Activated naive CD4-positive, alpha-beta T cell (primary cell): ENCODE measurements around the gene MRPL19.

Source experiments
- DNase-seq, 4 experiments: peaks; one replicate each; lab custom pipeline; 2025; lab: John Stamatoyannopoulos, UW

MRPL19 gene

GRCh38 chr2:75616406-75616805 lies 30.2 kb upstream of the MRPL19 start:
- no peak for DNase-seq

GRCh38 chr2:75616933-75617332 lies 29.6 kb upstream of the MRPL19 start:
- no peak for DNase-seq

GRCh38 chr2:75619956-75620740 lies 26.4 kb upstream of the MRPL19 start:
- DNase-seq, result no peak

DNA sequence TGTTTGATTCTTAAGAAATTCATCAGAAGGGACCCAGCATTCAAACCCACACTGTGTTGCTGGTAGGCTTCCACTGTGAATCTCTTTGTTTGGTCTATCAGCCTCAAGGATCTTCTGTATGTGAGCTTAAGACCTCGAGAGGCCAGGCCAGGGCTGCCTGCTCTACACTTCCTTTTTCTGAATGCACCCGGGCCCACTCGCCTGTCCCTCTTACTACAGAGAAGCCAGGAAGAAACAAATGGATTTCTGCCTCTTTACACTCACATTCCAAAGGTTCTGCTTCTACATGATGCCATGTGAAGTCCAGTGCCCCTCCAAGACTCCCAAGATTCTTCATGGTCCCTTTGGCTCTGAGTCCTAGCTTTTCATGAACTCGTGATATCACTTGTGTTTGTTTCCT lies 25.4 kb upstream of the MRPL19 start:
- no peak for DNase-seq

DNA sequence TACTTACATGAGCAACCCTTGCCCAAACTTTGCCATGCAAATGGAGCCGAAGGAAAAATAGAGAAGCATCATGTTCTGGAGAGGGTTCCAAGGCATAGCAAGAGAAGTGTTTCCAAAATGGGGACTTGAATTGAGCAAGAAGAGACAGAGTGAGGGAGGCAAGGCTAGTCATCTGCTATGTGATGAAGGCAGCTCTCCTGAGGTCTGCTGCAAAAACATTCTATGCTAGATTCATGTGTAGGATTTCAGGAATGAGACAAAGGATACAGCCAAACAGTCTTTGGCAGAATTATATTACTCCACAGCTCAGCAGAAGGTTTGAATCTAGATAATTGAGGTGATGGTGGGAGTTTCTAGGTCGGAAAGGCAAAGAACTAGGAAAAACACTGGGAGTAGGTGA lies 24.1 kb upstream of the MRPL19 start:
- no peak for DNase-seq

GRCh38 chr2:75622929-75623328 lies 23.7 kb upstream of the MRPL19 start:
- DNase-seq, result no peak

DNA sequence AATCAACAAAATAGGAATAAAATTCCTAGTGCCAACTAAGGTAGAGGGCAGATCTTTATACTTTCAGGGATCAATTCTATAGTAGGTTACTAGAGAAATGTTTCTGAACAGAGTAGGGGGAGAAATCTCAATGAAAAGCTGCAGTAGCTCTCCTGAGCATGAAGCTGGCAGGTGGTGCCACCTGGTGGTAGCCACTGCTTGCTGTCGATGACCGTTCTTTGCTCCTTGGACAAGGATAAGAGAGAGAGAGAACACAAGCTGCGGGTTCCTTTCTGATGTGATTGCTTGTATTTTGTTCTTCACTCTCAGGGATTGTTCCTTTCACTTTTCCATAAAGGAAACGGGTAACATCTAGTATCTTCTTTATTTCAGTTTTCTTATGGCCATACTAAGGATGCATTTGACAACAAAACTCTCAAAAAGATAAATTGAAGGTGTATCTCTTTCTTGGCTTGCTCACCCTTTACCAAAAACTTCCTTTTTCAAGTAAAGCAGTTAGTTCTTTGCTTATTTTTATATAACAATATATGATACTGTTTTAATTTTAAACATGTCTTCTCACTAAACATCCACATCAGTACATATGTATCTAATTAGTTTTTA lies 18.6 kb upstream of the MRPL19 start:
- DNase-seq, result peak in 3 of 4 experiments; percentile 16 to 47 (median 39)

DNA sequence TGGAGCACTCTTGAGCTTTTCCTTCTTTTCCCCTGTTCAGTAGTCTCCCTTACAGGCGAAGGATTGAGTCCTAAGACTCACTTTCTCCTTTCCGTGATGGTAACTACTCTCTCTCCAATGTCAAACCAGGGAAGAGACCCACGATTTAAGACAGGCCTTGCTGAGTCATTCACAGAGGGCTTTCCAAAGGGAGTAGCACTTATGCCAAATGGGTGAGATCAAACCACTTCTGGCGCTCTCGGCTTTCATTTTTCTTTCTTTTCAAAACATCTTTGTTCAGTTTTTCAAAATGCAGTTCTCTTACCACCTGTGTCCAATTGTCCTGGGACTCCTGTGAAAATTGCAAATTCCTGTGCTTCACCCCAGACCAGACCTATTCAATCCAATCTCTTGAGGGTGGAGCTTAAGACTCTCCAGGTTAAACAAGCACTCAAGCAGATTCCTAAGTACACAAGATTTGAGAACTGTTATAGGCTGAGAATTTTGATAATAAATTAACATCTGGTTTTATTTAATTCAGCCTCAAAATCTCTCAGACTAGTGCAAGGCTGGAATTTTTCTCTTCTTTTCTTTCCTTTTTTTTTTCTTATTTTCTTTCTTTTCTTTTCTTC lies 14.4 kb upstream of the MRPL19 start:
- no peak for DNase-seq

DNA sequence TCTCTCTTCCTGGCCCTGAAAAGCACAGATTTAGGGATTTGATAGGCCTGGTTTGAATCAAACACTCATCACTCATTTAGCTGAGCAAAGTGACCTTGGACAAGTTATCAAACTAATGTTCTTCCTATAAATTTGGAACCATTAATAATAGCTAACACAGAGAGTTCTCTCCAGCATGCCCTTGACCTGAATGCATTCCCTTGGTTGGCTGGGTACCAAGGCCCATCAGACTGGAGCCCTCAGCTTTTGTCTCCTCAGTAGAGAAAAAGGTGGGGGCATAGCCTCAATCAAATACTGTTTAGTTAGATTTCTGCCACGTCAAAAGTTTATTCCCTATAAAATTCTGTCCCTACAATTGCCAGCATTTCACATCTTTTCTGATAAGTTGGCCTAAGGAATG lies 13.8 kb upstream of the MRPL19 start:
- DNase-seq, result no peak

- DNase-seq, result no peak
These were observed 13.0 kb upstream of the MRPL19 start for GRCh38 chr2:75633620-75634019.

DNA sequence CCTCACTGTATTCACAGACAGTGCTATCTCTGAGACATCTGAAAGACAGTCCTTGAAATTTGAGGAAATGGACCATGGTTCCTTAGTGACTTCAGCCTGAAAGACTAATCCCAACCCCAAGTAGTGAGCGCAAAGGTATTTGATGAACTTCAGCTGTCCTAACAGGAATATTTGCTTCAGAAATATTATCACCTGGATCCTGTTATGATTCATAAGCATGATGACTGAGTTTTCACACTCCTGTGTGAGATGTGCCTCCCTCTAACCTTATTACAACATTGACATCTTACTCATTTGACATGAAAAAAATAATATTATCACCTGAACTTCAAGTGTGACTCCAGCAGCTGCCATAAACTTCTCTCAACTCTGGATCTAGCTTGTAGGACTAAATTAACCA lies 11.6 kb upstream of the MRPL19 start:
- DNase-seq, result no peak

GRCh38 chr2:75637568-75637967 lies 9.0 kb upstream of the MRPL19 start:
- no peak for DNase-seq

DNA sequence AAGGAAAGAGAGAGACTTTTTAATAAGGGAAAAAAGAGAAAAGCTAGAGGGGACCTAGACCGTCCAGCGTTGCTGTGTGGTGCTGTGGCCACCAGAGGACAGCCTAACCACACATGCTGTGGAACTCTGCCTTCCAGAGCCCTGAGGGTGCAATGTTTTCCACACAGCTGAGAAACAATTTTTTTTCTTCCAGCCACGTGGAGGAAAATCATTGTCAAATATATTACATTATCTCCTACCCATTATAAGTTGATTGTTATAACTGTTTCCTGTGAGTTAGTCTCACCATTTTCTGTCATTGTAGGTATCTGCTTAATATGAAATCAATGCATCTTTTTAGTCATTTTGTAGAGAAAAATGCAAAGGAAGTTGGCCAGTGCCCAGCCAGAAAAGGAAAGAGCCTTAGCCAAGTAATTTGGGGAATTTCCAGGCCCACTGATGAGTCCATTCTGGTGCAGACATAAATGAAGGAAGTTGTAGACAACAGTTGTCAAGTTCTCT lies 5.9 kb upstream of the MRPL19 start:
- DNase-seq, result peak in 3 of 4 experiments; percentile 4 to 30 (median 6)

DNA sequence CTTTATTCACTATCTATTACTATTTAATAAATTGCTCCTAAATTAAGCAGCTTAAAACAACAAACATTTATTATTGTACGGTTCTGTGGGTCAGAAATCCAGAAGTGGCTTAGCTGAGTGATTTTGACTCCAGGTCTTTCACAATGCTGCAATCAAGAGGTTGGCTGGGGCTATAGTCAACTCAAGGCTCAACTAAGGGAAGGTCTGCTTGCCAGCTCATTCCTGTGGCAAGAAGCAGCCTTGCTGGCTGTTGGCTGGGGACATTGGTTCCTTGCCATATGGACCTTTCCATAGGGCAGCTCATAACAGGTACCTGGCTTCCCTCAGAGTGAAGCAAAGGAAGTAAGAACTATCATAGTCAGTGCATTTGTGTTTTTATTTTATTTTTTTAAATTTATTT lies 5.0 kb upstream of the MRPL19 start:
- DNase-seq, result no peak

- DNase-seq, result no peak
These were observed 2.6 kb upstream of the MRPL19 start for GRCh38 chr2:75643980-75644379.

DNA sequence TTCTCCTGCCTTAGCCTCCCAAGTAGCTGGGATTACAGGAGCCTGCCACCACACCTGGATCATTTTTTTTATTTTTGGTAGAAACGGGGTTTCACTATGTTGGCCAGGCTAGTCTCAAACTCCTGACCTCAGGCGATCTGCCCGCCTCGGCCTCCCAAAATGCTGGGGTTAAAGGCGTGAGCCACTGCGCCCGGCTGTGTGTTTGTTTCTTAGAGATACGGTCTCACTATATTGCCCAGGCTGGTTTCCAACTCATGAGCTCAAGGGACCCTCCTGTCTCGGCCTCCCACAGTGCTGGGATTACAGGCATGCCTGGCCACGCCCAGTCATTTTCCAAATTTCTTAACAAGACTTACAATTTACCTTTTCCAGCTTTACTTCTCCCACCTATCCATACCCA lies 940 bp upstream of the MRPL19 start:
- no peak for DNase-seq

- DNase-seq, result no peak
These were observed 447 bp upstream of the MRPL19 start for GRCh38 chr2:75646090-75646582.

DNA sequence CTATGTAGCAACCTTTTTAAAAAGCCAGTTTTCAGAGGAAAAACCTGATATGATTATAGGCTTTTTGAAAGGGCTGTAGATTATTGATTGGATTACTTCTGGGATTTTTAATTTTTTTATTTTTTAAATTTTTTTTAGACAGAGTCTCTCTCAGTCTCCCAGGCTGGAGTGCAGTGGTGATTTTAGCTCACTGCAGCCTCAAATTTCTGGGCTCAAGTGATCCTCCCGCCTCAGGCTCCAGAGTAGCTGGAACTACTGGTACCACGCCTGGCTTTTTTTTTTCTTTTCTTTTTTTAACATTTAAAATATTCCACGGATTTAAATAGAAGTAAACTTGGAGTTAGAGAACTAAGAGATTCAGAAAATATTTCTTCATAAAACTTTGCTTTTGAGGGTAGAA lies 1.2 kb downstream of the MRPL19 start:
- no peak for DNase-seq

GRCh38 chr2:75654012-75654411 lies 7.4 kb downstream of the MRPL19 start:
- no peak for DNase-seq

DNA sequence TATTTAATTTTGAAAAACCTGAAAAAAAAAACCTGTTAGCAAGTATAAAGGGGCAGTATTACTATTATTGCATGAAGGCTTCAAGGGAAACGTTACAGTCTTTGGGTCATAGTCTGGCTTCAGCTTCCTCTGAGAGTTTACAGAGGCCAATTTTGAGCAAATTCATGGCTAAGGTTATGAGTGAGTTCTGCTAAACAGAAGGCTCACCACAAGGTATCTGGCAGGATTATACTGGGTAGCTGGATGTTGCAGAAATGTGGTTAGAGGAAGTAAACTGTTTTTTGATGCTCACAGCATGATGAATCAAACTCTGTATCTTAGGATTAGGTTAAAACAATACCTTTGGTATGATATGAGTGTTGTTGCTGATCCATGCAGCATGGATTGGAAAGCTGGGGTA lies 9.3 kb downstream of the MRPL19 start:
- no peak for DNase-seq

GRCh38 chr2:75656563-75656962 lies 10.0 kb downstream of the MRPL19 start:
- DNase-seq, result no peak

DNA sequence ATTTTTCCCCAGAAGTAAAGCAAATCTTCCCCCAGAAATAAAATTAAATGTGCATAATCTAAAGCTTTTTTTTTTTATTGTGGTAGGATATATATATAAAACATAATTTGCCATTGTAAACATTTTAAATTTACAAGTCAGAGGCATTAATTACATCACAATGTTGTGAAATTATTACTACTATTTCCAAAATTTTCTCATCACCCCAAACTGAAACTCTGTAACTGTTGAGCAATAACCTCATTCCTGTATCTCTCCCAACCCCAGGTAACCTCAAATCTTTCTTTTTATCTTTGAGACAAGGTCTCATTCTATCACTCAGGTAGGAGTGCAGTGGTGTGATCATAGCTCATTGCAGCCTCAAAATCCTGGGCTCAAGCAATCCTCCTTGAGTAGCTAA lies 11.2 kb downstream of the MRPL19 start:
- DNase-seq, result no peak

- DNase-seq, result no peak
These were observed 20.3 kb downstream of the MRPL19 start for GRCh38 chr2:75666911-75667310.
